ENCODE data around the gene SDK2.

SDK2 gene

GRCh38 chr17:73632513-73632912, 11.7 kb downstream of the SDK2 start:
- no peak for DNase-seq

GRCh38 chr17:73630965-73631595, 13.2 kb downstream of the SDK2 start:
- no peak for DNase-seq

GRCh38 chr17:73630531-73630930, 13.7 kb downstream of the SDK2 start:
- DNase-seq: no peak

GRCh38 chr17:73628642-73629552, 15.3 kb downstream of the SDK2 start:
- no peak for DNase-seq

- DNase-seq: no peak
Observed at GRCh38 chr17:73625991-73626673, 18.1 kb downstream of the SDK2 start.

GRCh38 chr17:73625006-73625405, 19.2 kb downstream of the SDK2 start:
- DNase-seq: no peak

- no peak for DNase-seq
Observed at GRCh38 chr17:73624496-73624988, 19.7 kb downstream of the SDK2 start.

GRCh38 chr17:73623818-73624217, 20.4 kb downstream of the SDK2 start:
- DNase-seq: no peak

- no peak for DNase-seq
Observed at GRCh38 chr17:73623247-73623646, 21.0 kb downstream of the SDK2 start.

- DNase-seq: no peak
Observed at GRCh38 chr17:73622381-73622780, 21.9 kb downstream of the SDK2 start.

GRCh38 chr17:73621685-73622084, 22.6 kb downstream of the SDK2 start:
- DNase-seq: no peak

GRCh38 chr17:73620414-73620813, 23.8 kb downstream of the SDK2 start:
- DNase-seq: no peak

GRCh38 chr17:73617501-73617900, 26.7 kb downstream of the SDK2 start:
- no peak for DNase-seq

- no peak for DNase-seq
Observed at GRCh38 chr17:73616873-73617404, 27.3 kb downstream of the SDK2 start.

GRCh38 chr17:73616120-73616872, 27.9 kb downstream of the SDK2 start:
- DNase-seq: no peak

- DNase-seq: no peak
Observed at GRCh38 chr17:73614256-73614655, 30.0 kb downstream of the SDK2 start.

GRCh38 chr17:73613271-73614233, 30.7 kb downstream of the SDK2 start:
- DNase-seq: no peak

- DNase-seq: no peak
Observed at GRCh38 chr17:73612031-73612472, 32.2 kb downstream of the SDK2 start.

GRCh38 chr17:73611630-73612029, 32.6 kb downstream of the SDK2 start:
- DNase-seq: no peak

GRCh38 chr17:73610331-73610911, 33.8 kb downstream of the SDK2 start:
- no peak for DNase-seq

GRCh38 chr17:73609758-73610157, 34.5 kb downstream of the SDK2 start:
- DNase-seq: no peak

Data from GF-D8 (cell line).